Iris pigment epithelial cell (primary cell): ENCODE results near the gene CENPV.
"Not testable (repeated sequence)": the region's sequence is repeated elsewhere in the genome, so short reads cannot be mapped to it uniquely, and the experiment has no call there.

Source experiments
- DNase-seq: peaks from one replicate; pipeline ENCODE4 v3.0.0-alpha.2; 2011; ENCODE audit warnings: low read depth

Gene CENPV

DNA sequence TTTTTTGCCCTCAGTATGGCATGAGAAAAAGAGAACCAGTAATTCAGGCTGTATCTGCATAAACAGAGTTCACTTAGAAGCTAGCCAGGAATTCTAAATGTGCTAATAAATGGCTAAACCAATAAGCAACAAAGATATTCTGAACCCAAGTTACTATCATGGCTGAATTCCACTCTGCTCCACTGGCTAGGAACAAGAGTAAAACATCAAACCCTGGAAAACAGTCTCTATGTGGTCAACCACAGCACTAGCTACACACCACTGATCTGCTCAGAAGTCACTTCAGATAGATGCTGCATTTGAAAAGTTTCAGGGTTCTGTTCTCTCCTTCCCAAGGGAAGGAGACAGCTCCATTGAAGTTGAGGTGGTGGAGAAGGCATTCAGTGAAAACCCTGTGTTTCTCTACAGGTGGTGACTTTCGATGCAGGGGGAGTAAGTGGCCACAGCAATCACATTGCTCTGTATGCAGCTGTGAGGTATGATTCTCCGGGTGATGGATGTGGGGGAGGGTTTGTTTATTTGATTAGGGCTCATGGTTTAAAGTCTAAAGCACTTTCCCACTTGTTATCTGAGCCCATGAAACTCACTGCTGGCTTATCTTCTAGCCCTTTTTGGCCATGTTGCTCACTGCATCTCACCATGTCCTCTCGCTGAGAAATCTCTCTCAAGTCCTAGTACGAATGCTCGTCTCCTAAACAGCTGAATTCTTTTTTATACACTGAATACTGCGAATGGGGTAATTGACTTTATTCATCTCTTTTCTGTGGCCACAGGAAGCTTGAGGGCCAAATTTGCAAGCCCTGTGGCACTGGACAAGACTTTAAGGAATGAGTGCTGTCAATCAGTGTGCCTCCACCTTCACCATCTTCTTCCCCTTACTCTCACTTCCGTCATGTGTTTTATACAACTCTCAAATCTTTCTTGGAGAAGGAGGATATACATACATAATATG, 39.9 kb downstream of the CENPV start:
- peak; percentile 67 for DNase-seq

- DNase-seq: not testable (repeated sequence)
Measured at GRCh38 chr17:16312061-16312460, 41.2 kb downstream of the CENPV start.

DNA sequence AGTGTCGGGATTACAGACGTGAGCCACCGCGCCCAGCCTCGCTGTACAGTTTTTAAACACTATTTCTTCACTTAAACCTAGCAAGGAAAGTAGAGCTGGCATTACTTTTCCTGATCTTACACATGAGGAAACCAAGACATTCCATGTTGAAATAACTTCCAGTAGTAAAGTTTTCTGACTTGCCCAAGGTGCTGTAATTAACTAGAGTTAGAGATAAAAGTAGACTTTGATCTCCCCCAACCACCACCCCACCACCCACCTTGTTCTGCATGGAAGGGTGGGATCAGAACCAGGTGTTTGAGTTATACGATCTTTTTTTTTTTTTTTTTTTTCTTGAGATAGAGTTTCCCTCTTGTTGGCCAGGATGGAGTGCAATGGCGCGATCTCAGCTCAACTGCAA, 47.1 kb downstream of the CENPV start:
- DNase-seq: no peak

- peak; percentile 45 for DNase-seq
Measured at GRCh38 chr17:16304830-16305229, 48.4 kb downstream of the CENPV start.

DNA sequence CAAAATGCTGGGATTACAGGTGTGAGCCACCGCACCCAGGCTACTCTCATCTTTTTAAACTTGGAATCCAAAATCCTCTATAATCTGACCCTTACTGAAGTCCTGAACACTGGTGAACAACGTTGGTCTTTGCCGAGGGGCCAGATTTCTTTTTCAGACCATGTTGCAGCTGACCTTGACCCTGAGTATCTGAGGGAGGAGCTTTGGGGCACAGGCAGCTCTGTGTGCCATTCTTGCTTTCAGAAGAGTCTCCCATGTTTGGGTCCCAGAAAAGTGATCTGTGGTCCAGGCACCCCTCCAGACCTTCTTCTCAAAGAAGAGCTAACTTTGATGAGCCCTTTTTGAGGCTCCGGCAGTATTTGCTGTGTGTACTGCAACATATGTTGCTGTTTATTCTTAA, 50.4 kb downstream of the CENPV start:
- no peak for DNase-seq

DNA sequence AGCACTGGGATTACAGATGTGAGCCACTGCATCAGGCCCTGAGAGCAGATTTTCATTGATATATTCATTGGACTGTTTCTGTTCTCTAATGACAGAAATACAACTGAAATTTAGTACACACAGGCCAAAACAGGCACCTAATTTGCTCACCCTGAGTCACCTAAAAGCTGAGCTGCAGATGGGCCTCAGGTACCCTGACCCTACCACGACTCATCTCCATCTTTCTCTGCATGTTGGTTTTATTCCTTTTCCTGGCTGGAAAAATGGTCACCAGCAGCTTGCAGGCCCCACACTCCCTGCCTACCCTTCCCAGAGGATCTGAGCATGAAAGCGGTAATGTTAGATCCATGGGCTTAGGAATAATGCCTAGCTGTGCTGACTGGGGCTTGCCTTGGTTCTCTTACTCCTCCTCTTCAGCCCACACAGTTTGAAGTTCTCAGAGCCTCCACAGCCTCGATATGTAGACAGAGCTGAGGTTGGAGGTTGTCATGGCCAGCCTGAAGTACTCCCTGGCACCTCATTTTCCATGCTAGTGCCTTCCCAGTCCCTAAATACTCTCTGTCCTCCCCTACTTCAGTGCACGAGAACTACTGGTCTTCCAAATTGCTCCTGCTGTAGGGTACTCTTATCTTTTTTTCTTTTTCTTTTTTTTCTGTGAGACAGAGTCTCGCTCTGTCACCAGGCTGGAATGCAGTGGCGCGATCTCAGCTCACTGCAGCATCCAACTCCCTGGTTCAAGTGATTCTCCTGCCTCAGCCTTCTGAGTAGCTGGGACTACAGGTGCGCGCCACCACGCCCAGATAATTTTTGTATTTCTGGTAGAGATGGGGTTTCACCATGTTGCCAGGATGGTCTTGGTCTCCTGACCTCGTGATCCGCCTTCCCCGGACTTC, 51.1 kb downstream of the CENPV start:
- no peak for DNase-seq

GRCh38 chr17:16300554-16300953, 52.7 kb downstream of the CENPV start:
- DNase-seq: no peak

GRCh38 chr17:16298140-16298662, 55.1 kb downstream of the CENPV start:
- DNase-seq: no peak

DNA sequence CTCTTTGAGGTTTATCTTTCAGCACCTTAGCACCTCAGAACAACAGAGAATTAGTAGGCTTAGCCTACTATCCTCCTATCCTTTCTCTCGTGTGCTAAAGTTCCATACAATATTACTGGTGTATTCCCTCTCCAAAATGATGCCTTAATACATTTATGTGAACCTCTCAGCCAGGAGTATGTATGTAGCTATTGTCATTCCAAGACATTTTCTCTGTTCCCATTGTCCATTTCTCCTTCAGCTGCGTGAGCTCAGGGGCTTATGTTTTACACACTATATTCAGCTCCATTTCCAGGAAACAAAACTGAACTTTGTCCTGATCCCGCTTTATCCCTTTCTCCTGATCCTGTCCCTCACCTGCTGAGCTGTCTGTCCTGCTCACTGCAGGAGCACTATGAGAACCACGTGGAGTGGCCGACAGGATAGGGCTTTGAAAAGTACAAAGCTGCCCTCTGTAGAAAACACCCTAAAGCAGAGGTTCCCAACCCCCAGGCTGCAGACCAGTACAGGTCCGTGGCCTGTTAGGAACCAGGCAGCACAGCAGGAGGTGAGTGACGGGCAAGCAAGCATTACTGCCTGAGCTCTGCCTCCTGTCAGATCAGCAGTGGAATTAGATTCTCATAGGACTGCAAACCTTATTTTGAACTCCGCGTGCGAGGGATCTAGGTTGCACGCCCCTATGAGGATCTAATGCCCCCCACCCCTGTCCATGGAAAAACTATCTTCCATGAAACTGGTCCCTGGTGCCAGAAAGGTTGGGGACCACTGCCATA, 55.7 kb downstream of the CENPV start:
- no peak for DNase-seq

DNA sequence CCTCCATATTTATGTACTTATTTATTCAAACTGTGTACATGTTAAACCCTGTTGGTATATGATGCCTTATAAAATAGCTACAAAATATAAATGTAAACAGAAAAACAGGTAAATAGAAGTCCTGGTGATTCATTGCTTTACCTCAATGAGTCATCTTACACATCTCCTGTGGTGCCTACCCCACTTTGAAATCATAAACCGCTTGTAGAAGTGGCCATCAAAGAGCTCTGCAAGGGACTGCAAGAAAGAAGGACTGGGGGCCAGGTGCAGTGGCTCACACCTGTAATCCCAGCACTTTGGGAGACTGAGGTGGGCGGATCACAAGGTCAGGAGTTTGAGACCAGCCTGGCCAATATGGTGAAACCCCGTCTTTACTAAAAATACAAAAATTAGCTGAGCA, 57.2 kb downstream of the CENPV start:
- not testable (repeated sequence) for DNase-seq

DNA sequence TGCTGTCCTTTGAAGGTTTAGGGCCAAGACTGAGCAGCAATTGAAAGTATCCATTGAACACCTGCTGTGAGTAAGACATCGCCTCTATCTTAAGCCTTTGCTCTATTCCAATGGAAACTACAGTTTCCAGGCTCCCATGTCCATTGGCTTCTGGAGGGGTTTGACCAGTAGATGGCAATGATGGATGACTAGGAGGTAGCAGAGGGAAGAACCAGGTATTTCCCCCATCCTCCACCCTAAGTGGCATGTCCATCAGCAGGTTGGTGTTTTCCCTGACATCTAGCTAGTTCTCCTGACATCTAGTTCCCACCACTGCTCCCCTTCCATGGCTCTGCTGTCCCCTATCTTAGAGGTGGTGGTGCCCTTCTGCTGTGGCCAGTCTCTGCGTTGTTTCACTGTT, 58.7 kb downstream of the CENPV start:
- DNase-seq: no peak

- DNase-seq: no peak
Measured at GRCh38 chr17:16293931-16294330, 59.3 kb downstream of the CENPV start.
